CD14-positive monocyte (primary cell): ENCODE results near the gene SNAI3. TPM values are rescaled to one million over a fixed set of nuclear protein-coding genes. Genes with fewer than 3 reads are reported as not detected.

ENCODE experiments used
- DNase-seq, 3 donors: peaks; one replicate each; pipeline ENCODE4 v3.0.0-alpha.2; 2011 to 2022
- H2AFZ ChIP-seq: 2 replicates; pipeline ENCODE4 v1.6.0; 2012; ENCODE audit warnings: mild to moderate bottlenecking, low read depth, low read length, inconsistent platforms; ENCODE audit not compliant: insufficient read depth, poor library complexity, severe bottlenecking
- H3K27ac ChIP-seq, 2 donors: 1 replicate in 1 of 2; 2 replicates in 1 of 2; pipeline ENCODE4 v1.5.1; 2012 to 2013; ENCODE audit warnings: low read length in 2 of 2, control low read depth in 1 of 2, inconsistent platforms in 1 of 2, low read depth in 1 of 2, mild to moderate bottlenecking in 1 of 2
- H3K27me3 ChIP-seq, 2 donors: one replicate each; pipeline versions ENCODE4 v1.6.0 to v1.6.1; 2011 to 2013; ENCODE audit warnings: low read length in 2 of 2; ENCODE audit not compliant: control insufficient read depth in 2 of 2, insufficient read depth in 2 of 2
- H3K36me3 ChIP-seq, 2 donors: replicated peaks in 1 of 2; 1 replicate in 1 of 2; 2 replicates in 1 of 2; pipeline versions ENCODE4 v1.5.1 to v1.6.1; 2012 to 2013; ENCODE audit warnings: low read length in 2 of 2, control low read depth in 1 of 2, inconsistent platforms in 1 of 2, mild to moderate bottlenecking in 1 of 2; ENCODE audit not compliant: insufficient read depth in 2 of 2, control insufficient read depth in 1 of 2
- H3K4me1 ChIP-seq, 2 donors: 1 replicate in 1 of 2; 2 replicates in 1 of 2; pipeline versions ENCODE4 v1.5.1 to v1.6.1; 2012 to 2013; ENCODE audit warnings: low read length in 2 of 2, control low read depth in 1 of 2, inconsistent platforms in 1 of 2, mild to moderate bottlenecking in 1 of 2, moderate library complexity in 1 of 2; ENCODE audit not compliant: insufficient read depth in 2 of 2, control insufficient read depth in 1 of 2
- H3K4me2 ChIP-seq: replicated peaks from 2 replicates; pipeline ENCODE3; 2012; ENCODE audit warnings: low read length, moderate library complexity, mild to moderate bottlenecking; ENCODE audit not compliant: poor library complexity, severe bottlenecking; ENCODE audit errors: extremely low read depth
- H3K4me3 ChIP-seq, 3 experiments: fragments of 200-600 bp in 1 of 3; sonication (generic) in 1 of 3; replicated peaks in 1 of 3; 1 replicate in 2 of 3; 2 replicates in 1 of 3; pipeline ENCODE4 v1.5.1; 2011 to 2013; ENCODE audit warnings: low read length in 3 of 3, mild to moderate bottlenecking in 3 of 3, control low read depth in 2 of 3, low read depth in 2 of 3, inconsistent platforms in 1 of 3, moderate library complexity in 1 of 3
- H3K79me2 ChIP-seq: 2 replicates; pipeline ENCODE4 v1.6.0; 2012; ENCODE audit warnings: mild to moderate bottlenecking, control low read depth, inconsistent platforms, low read length, moderate library complexity; ENCODE audit not compliant: insufficient read depth
- H3K9ac ChIP-seq: 2 replicates; pipeline ENCODE4 v1.6.0; 2017; ENCODE audit warnings: low read length, mild to moderate bottlenecking; ENCODE audit not compliant: insufficient read depth, poor library complexity, severe bottlenecking
- H3K9me3 ChIP-seq, 2 donors: replicated peaks in 1 of 2; 1 replicate in 1 of 2; 2 replicates in 1 of 2; pipeline versions ENCODE4 v1.5.1 to v1.6.1; 2012 to 2013; ENCODE audit warnings: low read length in 2 of 2, control low read depth in 1 of 2; ENCODE audit not compliant: control insufficient read depth in 1 of 2, insufficient read depth in 1 of 2
- H4K20me1 ChIP-seq: 2 replicates; pipeline ENCODE4 v1.6.0; 2012; ENCODE audit warnings: mild to moderate bottlenecking, low read length, control low read depth, moderate library complexity; ENCODE audit not compliant: insufficient read depth
- H3K27ac Mint-ChIP-seq, 7 donors: one replicate each; pipeline ENCODE4 v1.8.0; 2020; ENCODE audit warnings: mild to moderate bottlenecking in 7 of 7, mixed read lengths in 7 of 7, moderate library complexity in 6 of 7, inconsistent platforms in 2 of 7
- H3K27me3 Mint-ChIP-seq, 3 donors: one replicate each; pipeline ENCODE4 v1.8.0; 2021 to 2022; ENCODE audit warnings: low read depth in 3 of 3, mild to moderate bottlenecking in 3 of 3, mixed read lengths in 3 of 3, moderate library complexity in 3 of 3, inconsistent platforms in 1 of 3
- H3K36me3 Mint-ChIP-seq, 2 donors: one replicate each; pipeline ENCODE4 v1.8.0; 2020; ENCODE audit warnings: mixed read lengths in 2 of 2, inconsistent platforms in 1 of 2, mild to moderate bottlenecking in 1 of 2
- H3K4me1 Mint-ChIP-seq: one replicate; pipeline ENCODE4 v1.8.0; 2020; ENCODE audit warnings: mild to moderate bottlenecking, mixed read lengths
- H3K4me3 Mint-ChIP-seq, 2 donors: one replicate each; pipeline ENCODE4 v1.8.0; 2020; ENCODE audit warnings: mild to moderate bottlenecking in 2 of 2, mixed read lengths in 2 of 2, moderate library complexity in 1 of 2
- H3K9me3 Mint-ChIP-seq, 7 donors: one replicate each; pipeline ENCODE4 v1.8.0; 2020 to 2022; ENCODE audit warnings: mixed read lengths in 7 of 7, mild to moderate bottlenecking in 6 of 7, moderate library complexity in 6 of 7, inconsistent platforms in 2 of 7
- WGBS: methylation state at CpG from one replicate; pipeline ENCODE4 v1.1.5; 2013; ENCODE audit warnings: missing lambda C conversion rate; ENCODE audit not compliant: insufficient coverage; 5-methylcytosine and 5-hydroxymethylcytosine counted together
- intact Hi-C, 2 donors: fragments of 100-400 bp; cut with micrococcal nuclease; formaldehyde crosslinking; loops; one replicate each; pipeline versions ENCODE4 v1.15.0 to v1.15.1; 2023
- polyA plus RNA-seq, 3 donors: library from polyadenylated mRNA; depleted of rRNA in 1 of 3; unstranded in 2 of 3; stranded (reverse) in 1 of 3; fragments of 300-500 nt in 2 of 3; fragments of >200 nt in 1 of 3; fragmentation: Illumina TruSeq in 2 of 3; gene quantifications; 1 replicate in 2 of 3; 2 replicates in 1 of 3; pipeline ENCODE4 v1.2.3, GENCODE V29; 2012 to 2021
- TF ChIP-seq, protein P1 (sequence below): fragments of 200-600 bp; IDR thresholded peaks from one replicate; pipeline ENCODE4 v1.8.0; 2022; ENCODE audit warnings: antibody characterized with exemption, mild to moderate bottlenecking

Gene SNAI3
- polyA plus RNA-seq, 3 donors: 4.2 to 6.4 (median 5.3) TPM

DNA sequence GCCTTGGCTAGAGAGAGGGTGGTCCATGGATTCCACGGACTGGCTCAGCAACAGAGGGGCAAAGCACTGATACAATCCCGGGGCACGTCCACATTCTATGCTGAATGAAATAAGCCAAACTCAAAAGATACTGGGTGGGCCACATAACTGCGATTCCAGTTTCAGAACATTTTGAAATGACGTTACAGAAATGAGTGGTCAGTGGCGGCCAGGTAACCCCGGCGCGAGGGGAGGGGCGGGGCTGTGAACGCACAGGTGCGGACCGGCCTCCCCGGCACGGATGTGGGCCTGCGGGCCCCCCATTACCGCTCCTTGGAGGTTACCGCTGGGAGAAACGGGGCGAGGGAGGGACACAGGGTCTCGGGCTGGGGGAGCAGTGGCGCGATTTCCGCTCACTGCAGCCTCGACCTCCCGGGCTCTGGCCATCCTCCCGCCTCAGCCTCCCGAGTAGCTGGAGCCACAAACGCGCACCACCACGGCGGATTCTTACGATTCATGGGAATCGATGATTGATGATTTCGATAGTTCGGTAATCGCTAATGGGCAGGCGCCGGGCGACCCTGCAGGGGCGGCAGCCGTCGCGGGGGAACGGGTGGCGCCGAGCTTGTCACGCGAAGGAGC, 24.0 kb downstream of the SNAI3 start:
- Histone ChIP-seq H3K4me1 (peaks cover 20 to 21% of the 10 kb centered on the region in 2 donors), H4K20me1 (no peaks in the 10 kb centered on the region), H3K9ac (peak overlapping the region; percentile 85), H3K27me3 (no peaks in the 10 kb centered on the region), H3K79me2 (peaks cover 6% of the 10 kb centered on the region), H3K27ac (peak overlapping the region in 1 of 2 donors; percentile 93), H3K4me3 (peak overlapping the region; percentile 69 to 87 (median 81)), H2AFZ (peak overlapping the region; percentile 92), H3K36me3 (no peaks in the 10 kb centered on the region), H3K4me2 (peak overlapping the region; percentile 82), H3K9me3 (no peaks in the 10 kb centered on the region)
- peak overlapping the region; percentile 64 to 92 (median 83) for H3K27ac Mint-ChIP-seq
- 4% methylated on average over 49 of the region's 49 CpGs for WGBS
- H3K27me3 Mint-ChIP-seq: peaks cover 0 to 3% (median 3%) of the 10 kb centered on the region in 3 donors
- TF ChIP-seq, protein P1, sequence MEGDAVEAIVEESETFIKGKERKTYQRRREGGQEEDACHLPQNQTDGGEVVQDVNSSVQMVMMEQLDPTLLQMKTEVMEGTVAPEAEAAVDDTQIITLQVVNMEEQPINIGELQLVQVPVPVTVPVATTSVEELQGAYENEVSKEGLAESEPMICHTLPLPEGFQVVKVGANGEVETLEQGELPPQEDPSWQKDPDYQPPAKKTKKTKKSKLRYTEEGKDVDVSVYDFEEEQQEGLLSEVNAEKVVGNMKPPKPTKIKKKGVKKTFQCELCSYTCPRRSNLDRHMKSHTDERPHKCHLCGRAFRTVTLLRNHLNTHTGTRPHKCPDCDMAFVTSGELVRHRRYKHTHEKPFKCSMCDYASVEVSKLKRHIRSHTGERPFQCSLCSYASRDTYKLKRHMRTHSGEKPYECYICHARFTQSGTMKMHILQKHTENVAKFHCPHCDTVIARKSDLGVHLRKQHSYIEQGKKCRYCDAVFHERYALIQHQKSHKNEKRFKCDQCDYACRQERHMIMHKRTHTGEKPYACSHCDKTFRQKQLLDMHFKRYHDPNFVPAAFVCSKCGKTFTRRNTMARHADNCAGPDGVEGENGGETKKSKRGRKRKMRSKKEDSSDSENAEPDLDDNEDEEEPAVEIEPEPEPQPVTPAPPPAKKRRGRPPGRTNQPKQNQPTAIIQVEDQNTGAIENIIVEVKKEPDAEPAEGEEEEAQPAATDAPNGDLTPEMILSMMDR: no peak
- peaks cover 19% of the 10 kb centered on the region for H3K4me1 Mint-ChIP-seq
- peaks cover 12 to 30% of the 10 kb centered on the region in 2 donors for H3K36me3 Mint-ChIP-seq
- no peaks in the 10 kb centered on the region for H3K9me3 Mint-ChIP-seq
- peak overlapping the region; percentile 74 to 83 for H3K4me3 Mint-ChIP-seq
- intact Hi-C loops: loop anchor here (2.0 to 10.0 kb wide), 4 partner anchors 22 to 90 kb away; partner anchors contain the start of gene ZC3H18 (in 2 of the 2)
- no peak for DNase-seq

DNA sequence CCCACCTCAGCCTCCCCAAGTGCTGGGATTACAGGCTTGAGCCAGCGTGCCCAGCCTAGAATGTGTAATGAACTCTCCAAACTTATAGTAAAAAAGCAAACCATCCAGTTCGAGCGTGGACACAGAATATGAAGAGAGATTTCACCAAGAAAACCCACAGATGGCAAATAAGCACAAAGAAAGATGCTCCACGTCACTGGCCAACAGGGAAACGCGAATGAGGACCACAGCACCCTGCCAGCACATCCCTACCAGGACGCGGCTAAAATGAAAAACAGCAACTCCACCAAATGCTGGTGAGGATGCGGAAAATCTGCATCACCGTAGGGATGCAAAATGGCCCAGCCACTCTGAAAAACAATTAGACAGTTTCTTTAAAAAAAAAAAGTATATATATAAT, 24.8 kb downstream of the SNAI3 start:
- Histone ChIP-seq H3K36me3 (no peaks in the 10 kb centered on the region), H4K20me1 (no peaks in the 10 kb centered on the region), H3K27me3 (no peaks in the 10 kb centered on the region), H3K9me3 (no peaks in the 10 kb centered on the region), H3K9ac (no peak overlapping the region), H3K27ac (no peak overlapping the region), H3K4me3 (no peak overlapping the region), H3K79me2 (peaks cover 6% of the 10 kb centered on the region), H2AFZ (no peak overlapping the region), H3K4me2 (no peak overlapping the region), H3K4me1 (peaks cover 20 to 21% of the 10 kb centered on the region in 2 donors)
- peaks cover 12 to 35% of the 10 kb centered on the region in 2 donors for H3K36me3 Mint-ChIP-seq
- peaks cover 0 to 3% (median 3%) of the 10 kb centered on the region in 3 donors for H3K27me3 Mint-ChIP-seq
- TF ChIP-seq, protein P1: no peak
- intact Hi-C loops: loop anchor here (5.0 to 10.0 kb wide), 3 partner anchors 41 to 89 kb away; partner anchors contain the start of gene ZC3H18 (in 2 of the 2)
- no peak overlapping the region for H3K27ac Mint-ChIP-seq
- 87% methylated on average over 4 of the region's 10 CpGs for WGBS
- H3K9me3 Mint-ChIP-seq: no peaks in the 10 kb centered on the region
- peaks cover 19% of the 10 kb centered on the region for H3K4me1 Mint-ChIP-seq
- no peak for DNase-seq
- no peak overlapping the region for H3K4me3 Mint-ChIP-seq
